H1 (cell line): ENCODE measurements around the gene CDK13. TPM values are rescaled to one million over a fixed set of nuclear protein-coding genes. Genes with fewer than 3 reads are reported as not detected.

Experiments
- CTCF ChIA-PET: fragments of 300-600 bp; sonication (Branson Sonifier 250); formaldehyde crosslinking; loops from one replicate; lab custom pipeline; 2021; ENCODE audit not compliant: partially characterized antibody; lab: Charles Lee
- POLR2A ChIA-PET: fragments of 300-600 bp; sonication (Branson Sonifier 250); formaldehyde crosslinking; loops from one replicate; lab custom pipeline; 2021; ENCODE audit warnings: inconsistent platforms; ENCODE audit not compliant: partially characterized antibody; lab: Charles Lee
- DNase-seq, 2 experiments: peaks; one replicate each; pipeline versions ENCODE4 v3.0.0 to v3.0.0-alpha.2; 2010 to 2022; ENCODE audit warnings: low spot score in 2 of 2, low read depth in 1 of 2, mixed read lengths in 1 of 2
- FAIRE-seq: peaks from 2 replicates; lab custom pipeline; 2011; peaks lifted over from hg19 to GRCh38; lab: Jason Lieb, UNC
- H2AFZ ChIP-seq: 2 replicates; pipeline ENCODE4 v1.8.1; 2012; ENCODE audit warnings: low read length, inconsistent platforms
- H2AK5ac ChIP-seq: 2 replicates; pipeline ENCODE4 v1.6.1; 2013; ENCODE audit warnings: low read depth, low read length
- H2BK120ac ChIP-seq: replicated peaks from 2 replicates; pipeline ENCODE3; 2013; ENCODE audit warnings: low read depth, low read length, inconsistent platforms
- H2BK12ac ChIP-seq: 2 replicates; pipeline ENCODE4 v1.6.1; 2013; ENCODE audit warnings: low read depth, low read length
- H2BK15ac ChIP-seq: 2 replicates; pipeline ENCODE4 v1.6.1; 2013; ENCODE audit warnings: low read length
- H2BK20ac ChIP-seq: 2 replicates; pipeline ENCODE4 v1.6.1; 2013; ENCODE audit warnings: low read length
- H2BK5ac ChIP-seq: 2 replicates; pipeline ENCODE4 v1.6.1; 2013; ENCODE audit warnings: low read depth, low read length
- H3K14ac ChIP-seq: 2 replicates; pipeline ENCODE4 v1.6.1; 2013; ENCODE audit warnings: inconsistent platforms; ENCODE audit not compliant: insufficient read length
- H3K18ac ChIP-seq: 2 replicates; pipeline ENCODE4 v1.6.1; 2013; ENCODE audit warnings: low read length; ENCODE audit errors: extremely low read depth
- H3K23ac ChIP-seq: 2 replicates; pipeline ENCODE4 v1.6.1; 2013; ENCODE audit warnings: inconsistent platforms; ENCODE audit not compliant: insufficient read length
- H3K23me2 ChIP-seq: 2 replicates; pipeline ENCODE4 v1.6.1; 2013; ENCODE audit warnings: low read depth, low read length
- H3K27ac ChIP-seq: 2 replicates; pipeline ENCODE4 v1.6.1; 2011; ENCODE audit warnings: low read depth, low read length, inconsistent platforms
- H3K27me3 ChIP-seq, 4 experiments: replicated peaks in 1 of 4; 1 replicate in 1 of 4; 2 replicates in 3 of 4; pipeline versions ENCODE4 v1.6.1 to v1.8.1; 2011 to 2013; ENCODE audit warnings: low read length in 3 of 4, mild to moderate bottlenecking in 3 of 4, inconsistent platforms in 2 of 4, mixed read lengths in 2 of 4, moderate library complexity in 1 of 4; ENCODE audit not compliant: control insufficient read depth in 3 of 4, insufficient read depth in 3 of 4; ENCODE audit errors: extremely low read depth in 1 of 4
- H3K36me3 ChIP-seq, 4 experiments: 2 replicates each; pipeline versions ENCODE4 v1.6.1 to v1.8.1; 2011 to 2013; ENCODE audit warnings: mild to moderate bottlenecking in 4 of 4, low read length in 3 of 4, moderate library complexity in 2 of 4, control low read depth in 1 of 4, inconsistent platforms in 1 of 4; ENCODE audit not compliant: insufficient read depth in 4 of 4, control insufficient read depth in 2 of 4
- H3K4ac ChIP-seq: replicated peaks from 2 replicates; pipeline ENCODE3; 2013; ENCODE audit warnings: low read length, low read depth, mixed read lengths, inconsistent platforms; ENCODE audit not compliant: insufficient read length
- H3K4me1 ChIP-seq, 4 experiments: replicated peaks in 1 of 4; 1 replicate in 1 of 4; 2 replicates in 3 of 4; pipeline versions ENCODE4 v1.6.1 to v1.8.1; 2011 to 2013; ENCODE audit warnings: low read length in 3 of 4, inconsistent platforms in 2 of 4, mixed read lengths in 1 of 4; ENCODE audit not compliant: insufficient read depth in 4 of 4, control insufficient read depth in 3 of 4
- H3K4me2 ChIP-seq, 2 experiments: 2 replicates each; pipeline versions ENCODE4 v1.6.1 to v1.8.1; 2011 to 2013; ENCODE audit warnings: low read depth in 2 of 2, low read length in 2 of 2, control low read depth in 1 of 2, inconsistent platforms in 1 of 2, mild to moderate bottlenecking in 1 of 2; ENCODE audit not compliant: insufficient read depth in 1 of 2
- H3K4me3 ChIP-seq, 4 experiments: fragments of 200-600, 300-600 bp in 1 of 4; sonication (generic), shearing (Covaris generic), sonication (Bioruptor Twin) in 1 of 4; 2 replicates each; pipeline versions ENCODE4 v1.5.1 to v1.8.1; 2011 to 2016; ENCODE audit warnings: low read length in 4 of 4, low read depth in 3 of 4, control low read depth in 2 of 4, inconsistent platforms in 2 of 4, mild to moderate bottlenecking in 2 of 4, mixed read lengths in 1 of 4, moderate library complexity in 1 of 4; ENCODE audit not compliant: insufficient read depth in 2 of 4; ENCODE audit errors: extremely low read depth in 1 of 4
- H3K56ac ChIP-seq: replicated peaks from 2 replicates; pipeline ENCODE3; 2013; ENCODE audit warnings: low read depth, mild to moderate bottlenecking, mixed read lengths, low read length, inconsistent platforms; ENCODE audit not compliant: insufficient read length
- H3K79me1 ChIP-seq: 2 replicates; pipeline ENCODE4 v1.6.1; 2013; ENCODE audit warnings: low read depth, low read length, control low read depth
- H3K79me2 ChIP-seq, 2 experiments: 2 replicates each; pipeline versions ENCODE4 v1.6.1 to v1.8.1; 2012 to 2013; ENCODE audit warnings: low read length in 2 of 2, mild to moderate bottlenecking in 2 of 2, inconsistent platforms in 1 of 2; ENCODE audit not compliant: insufficient read depth in 2 of 2, control insufficient read depth in 1 of 2
- H3K9ac ChIP-seq, 4 experiments: replicated peaks in 1 of 4; 1 replicate in 1 of 4; 2 replicates in 3 of 4; pipeline versions ENCODE4 v1.6.1 to v1.8.1; 2011 to 2013; ENCODE audit warnings: low read depth in 3 of 4, low read length in 3 of 4, control low read depth in 2 of 4, mild to moderate bottlenecking in 2 of 4, moderate library complexity in 2 of 4, inconsistent platforms in 1 of 4; ENCODE audit errors: extremely low read depth in 1 of 4
- H3K9me3 ChIP-seq, 2 experiments: 2 replicates each; pipeline versions ENCODE4 v1.6.1 to v1.8.1; 2012 to 2013; ENCODE audit warnings: mild to moderate bottlenecking in 2 of 2, moderate library complexity in 2 of 2, control low read depth in 1 of 2, inconsistent platforms in 1 of 2, low read depth in 1 of 2, low read length in 1 of 2, mixed read lengths in 1 of 2; ENCODE audit not compliant: insufficient read depth in 2 of 2
- H4K20me1 ChIP-seq, 2 experiments: replicated peaks in 1 of 2; 2 replicates each; pipeline versions ENCODE3 to v1.8.1; 2011 to 2013; ENCODE audit warnings: inconsistent platforms in 2 of 2, low read length in 2 of 2, mild to moderate bottlenecking in 1 of 2; ENCODE audit not compliant: insufficient read depth in 2 of 2, control insufficient read depth in 1 of 2
- H4K5ac ChIP-seq: 2 replicates; pipeline ENCODE4 v1.6.1; 2013; ENCODE audit warnings: low read length, low read depth, mixed read lengths, inconsistent platforms; ENCODE audit not compliant: insufficient read length
- H4K8ac ChIP-seq: 2 replicates; pipeline ENCODE4 v1.8.0; 2013; ENCODE audit warnings: mild to moderate bottlenecking, moderate library complexity, low read length, inconsistent platforms; ENCODE audit not compliant: insufficient read depth; ENCODE audit errors: extremely low read depth
- H4K91ac ChIP-seq: replicated peaks from 2 replicates; pipeline ENCODE3; 2013; ENCODE audit warnings: low read length, mixed read lengths, inconsistent platforms; ENCODE audit not compliant: insufficient read length
- BCL11A ChIP-seq, 2 experiments: IDR thresholded peaks; one replicate each; pipeline ENCODE4 v1.6.1; 2011; ENCODE audit warnings: low read depth in 2 of 2, low read length in 2 of 2, mild to moderate bottlenecking in 2 of 2
- JUN ChIP-seq: IDR thresholded peaks from 2 replicates; pipeline ENCODE4 v1.6.1; 2011; ENCODE audit warnings: low read depth, mild to moderate bottlenecking, improper control_type of control experiment, low read length
- RXRA ChIP-seq: IDR thresholded peaks from 2 replicates; pipeline ENCODE4 v1.6.1; 2011; ENCODE audit warnings: low read depth, mild to moderate bottlenecking, low read length, moderate library complexity; ENCODE audit not compliant: insufficient read depth
- SP4 ChIP-seq: IDR thresholded peaks from 2 replicates; pipeline ENCODE4 v1.6.1; 2012; ENCODE audit warnings: low read length, inconsistent platforms
- ZNF274 ChIP-seq: IDR thresholded peaks from 2 replicates; pipeline ENCODE4 v1.7.0; 2012; ENCODE audit warnings: low read length, borderline replicate concordance; ENCODE audit errors: extremely low read depth
- WGBS, 2 experiments: shearing (Covaris generic) in 1 of 2; methylation state at CpG; one replicate each; pipeline versions ENCODE4 v1.1.6 to v1.1.7; 2013 to 2015; ENCODE audit warnings: low lambda C conversion rate in 2 of 2, mixed read lengths in 2 of 2, inconsistent platforms in 1 of 2, low coverage in 1 of 2, missing lambda C conversion rate in 1 of 2; ENCODE audit not compliant: insufficient replicate concordance in 2 of 2, insufficient coverage in 1 of 2, insufficient read length in 1 of 2; ENCODE audit errors: extremely low coverage in 1 of 2, missing lambda C conversion rate in 1 of 2; 5-methylcytosine and 5-hydroxymethylcytosine counted together
- long read RNA-seq, 2 experiments: library from RNA in 1 of 2; library from capped mRNA in 1 of 2; stranded (forward); transcript quantifications; one replicate each; pipeline ENCODE4 v2.0.0, GENCODE V29; 2021; ENCODE audit warnings: inconsistent platforms in 1 of 2
- polyA minus RNA-seq, 3 experiments: library from RNA; depleted of rRNA, polyadenylated mRNA; stranded (reverse); fragments of >200 nt; gene quantifications; 1 replicate in 2 of 3; 2 replicates in 1 of 3; pipeline ENCODE4 v1.2.3, GENCODE V29; 2011
- polyA plus RNA-seq, 7 experiments: library from polyadenylated mRNA; depleted of rRNA in 3 of 7; stranded (reverse) in 5 of 7; unstranded in 2 of 7; fragments of >200 nt in 5 of 7; fragments of 200-250 nt in 2 of 7; gene quantifications; 1 replicate in 5 of 7; 2 replicates in 1 of 7; 4 replicates in 1 of 7; pipeline versions ENCODE4 v1.2.1 to v1.2.3, GENCODE V29; 2011 to 2013; ENCODE audit warnings: missing spikeins in 2 of 7, mixed read lengths in 2 of 7
- total RNA-seq: library from RNA; stranded (reverse); fragmentation: NEBNext Ultra II Directional; extraction: Animal tissue kit (Norgen Biotek cat#: 25700); gene quantifications from 2 replicates; pipeline ENCODE4 v1.2.1, GENCODE V29; 2021
- TF ChIP-seq, protein P1 (sequence below): IDR thresholded peaks from 2 replicates; pipeline ENCODE4 v1.6.1; 2012; ENCODE audit warnings: low read length, inconsistent platforms

Gene CDK13
- total RNA-seq (46.4 and 49.5 TPM in 2 replicates), polyA plus RNA-seq (2011; rRNA removed) (15.5 and 22.6 TPM in 2 replicates), polyA minus RNA-seq (2011; rRNA and poly(A)+ RNA removed) (76.6 and 90.8 TPM in 2 replicates)
- 22.1 TPM for polyA plus RNA-seq (2011; cell fraction: cytosol; rRNA removed)
- polyA plus RNA-seq (2011; cell fraction: nucleus; rRNA removed): 26.5 TPM
- polyA plus RNA-seq (2012, experiment 1 of 2): 25.5 to 34.9 TPM (median 29.9 TPM) in 4 replicates
- 9.1 TPM for polyA plus RNA-seq (2012, experiment 2 of 2)
- polyA plus RNA-seq (2013, experiment 1 of 2): 27.7 TPM
- polyA plus RNA-seq (2013, experiment 2 of 2): 22.8 TPM
- 27.6 TPM for polyA minus RNA-seq (2011; cell fraction: cytosol; rRNA and poly(A)+ RNA removed)
- polyA minus RNA-seq (2011; cell fraction: nucleus; rRNA and poly(A)+ RNA removed): 92.3 TPM
- long read RNA-seq, experiment 1, full-length matches to known transcripts: 8 of 40 reads
- long read RNA-seq, experiment 1, partial matches to known transcripts: 8 of 40 reads
- long read RNA-seq, experiment 1, other reads (novel, unspliced or antisense): 24 of 40 reads
- long read RNA-seq, experiment 2, partial matches to known transcripts: 3 of 6 reads
- long read RNA-seq, experiment 2, other reads (novel, unspliced or antisense): 2 of 6 reads

DNA sequence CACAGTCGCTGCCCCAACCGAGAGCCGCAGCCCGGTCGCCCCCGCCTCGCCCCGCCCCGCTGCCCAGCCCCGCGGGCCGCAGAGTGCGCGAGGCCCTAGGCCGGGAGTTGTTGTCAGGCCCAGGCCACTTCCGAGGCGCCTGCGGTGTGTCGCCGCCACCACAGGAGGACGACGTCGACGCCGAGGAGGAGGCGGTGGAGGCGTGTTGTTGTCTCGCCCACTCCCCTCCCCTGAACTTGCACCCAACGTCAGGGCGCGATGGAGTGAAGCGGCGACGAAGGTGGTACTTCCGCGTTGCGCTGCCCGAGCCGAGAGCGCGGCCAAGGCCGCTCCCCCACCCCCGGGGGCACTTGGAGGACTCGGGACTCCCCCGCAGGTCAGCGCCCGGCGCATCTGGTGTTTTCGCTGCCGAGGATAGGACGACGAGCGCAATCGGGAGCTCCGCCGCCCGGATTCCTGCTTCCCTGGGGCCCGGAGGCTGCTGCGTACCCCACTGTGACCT lies at the start of gene CDK13:
CDK13 (plus strand) TSS at position 286 of the 502 bp plus-strand sequence. CDS start 386 bp downstream, outside the sequence.
- H3K36me3 ChIP-seq: no peaks in the 10 kb centered on the region
- ChIA-PET POLR2A (interaction anchor here (0.5 to 2.4 kb wide), 9 partner anchors 10 to 184 kb away, joined by 3 to 9 read pairs (median 3); partner anchors contain the start of genes MPLKIP and SUGCT), CTCF (interaction anchor here (0.9 to 2.5 kb wide), 4 partner anchors 53 to 207 kb away, joined by 3 to 8 read pairs (median 4); no protein-coding TSS in a partner anchor)
- peaks cover 3% of the 10 kb centered on the region for H3K23me2 ChIP-seq
- peak within 1 kb of the TSS; percentile 99 for H2BK5ac ChIP-seq
- peak within 1 kb of the TSS; percentile 93; the same call in 1 of the 2 replicates for H2BK12ac ChIP-seq
- peaks cover 14 to 21% of the 10 kb centered on the region in 2 experiments for H4K20me1 ChIP-seq
- H2BK20ac ChIP-seq: no peak within 1 kb of the TSS
- no peak within 1 kb of the TSS for H2BK120ac ChIP-seq
- FAIRE-seq (no peak), DNase-seq (no peak)
- no peaks in the 10 kb centered on the region for H3K27me3 ChIP-seq
- peak within 1 kb of the TSS; percentile 72 to 77 for H3K4me2 ChIP-seq
- peak within 1 kb of the TSS; percentile 57 for H2AFZ ChIP-seq
- peak within 1 kb of the TSS; percentile 90 to 97 (median 94) for H3K9ac ChIP-seq
- no peaks in the 10 kb centered on the region for H3K9me3 ChIP-seq
- H3K14ac ChIP-seq: no peak within 1 kb of the TSS
- peak within 1 kb of the TSS; percentile 96 for H3K56ac ChIP-seq
- H2BK15ac ChIP-seq: peak within 1 kb of the TSS; percentile 75; the same call in 1 of the 2 replicates
- H3K4me3 ChIP-seq: peak within 1 kb of the TSS; percentile 83 to 91 (median 89)
- peak within 1 kb of the TSS; percentile 91 for H3K27ac ChIP-seq
- H3K18ac ChIP-seq: peak within 1 kb of the TSS; percentile 91
- H3K79me1 ChIP-seq: 0 out of 2 replicates have a peak, but pooled peaks cover under 1% of the 10 kb centered on the region
- H4K91ac ChIP-seq: peak within 1 kb of the TSS; percentile 97
- no peak within 1 kb of the TSS for H2AK5ac ChIP-seq
- H4K5ac ChIP-seq: peak within 1 kb of the TSS; percentile 90
- H3K23ac ChIP-seq: no peak within 1 kb of the TSS
- peaks cover 15 to 39% of the 10 kb centered on the region in 2 experiments for H3K79me2 ChIP-seq
- peak within 1 kb of the TSS; percentile 44 for H3K4ac ChIP-seq
- H4K8ac ChIP-seq: peak within 1 kb of the TSS; percentile 98
- 0% methylated on average over 28 of the region's 59 CpGs; no CpG with 5 or more reads in 1 of the 2 experiments for WGBS, 2 experiments
- H3K4me1 ChIP-seq: no peaks in the 10 kb centered on the region; a peak in 4 of 7 replicates
- TF ChIP-seq BCL11A (IDR thresholded peaks at IDR 0.05; ENCODE audit: low read depth in 2 of 2, low read length in 2 of 2): no peak
- no peak for TF ChIP-seq SP4
- no peak for TF ChIP-seq JUN
- TF ChIP-seq, protein P1, sequence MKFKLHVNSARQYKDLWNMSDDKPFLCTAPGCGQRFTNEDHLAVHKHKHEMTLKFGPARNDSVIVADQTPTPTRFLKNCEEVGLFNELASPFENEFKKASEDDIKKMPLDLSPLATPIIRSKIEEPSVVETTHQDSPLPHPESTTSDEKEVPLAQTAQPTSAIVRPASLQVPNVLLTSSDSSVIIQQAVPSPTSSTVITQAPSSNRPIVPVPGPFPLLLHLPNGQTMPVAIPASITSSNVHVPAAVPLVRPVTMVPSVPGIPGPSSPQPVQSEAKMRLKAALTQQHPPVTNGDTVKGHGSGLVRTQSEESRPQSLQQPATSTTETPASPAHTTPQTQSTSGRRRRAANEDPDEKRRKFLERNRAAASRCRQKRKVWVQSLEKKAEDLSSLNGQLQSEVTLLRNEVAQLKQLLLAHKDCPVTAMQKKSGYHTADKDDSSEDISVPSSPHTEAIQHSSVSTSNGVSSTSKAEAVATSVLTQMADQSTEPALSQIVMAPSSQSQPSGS: no peak
- no peak for TF ChIP-seq ZNF274
- TF ChIP-seq RXRA: no peak
